Prostate gland (tissue), 2 donors: ENCODE measurements around the gene KCNQ1. TPM values are rescaled to one million over a fixed set of nuclear protein-coding genes. Genes with fewer than 3 reads are reported as not detected.

Source experiments
- DNase-seq: peaks from one replicate; pipeline ENCODE4 v3.0.0-alpha.2; 2019; ENCODE audit warnings: low spot score
- H3K27ac ChIP-seq, 2 donors: fragments of 200-600 bp; sonication (generic); 2 replicates each; pipeline ENCODE4 v1.5.1; 2017 to 2019
- H3K27me3 ChIP-seq: fragments of 200-600 bp; sonication (generic); replicated peaks from 2 replicates; pipeline ENCODE4 v1.5.1; 2019; ENCODE audit not compliant: insufficient read depth
- H3K36me3 ChIP-seq, 2 donors: fragments of 200-600 bp; sonication (generic); 1 replicate in 1 of 2; 2 replicates in 1 of 2; pipeline versions ENCODE4 v1.5.1 to v1.8.1; 2017 to 2019
- H3K4me1 ChIP-seq: fragments of 200-600 bp; sonication (generic); replicated peaks from 2 replicates; pipeline ENCODE4 v1.5.1; 2019
- H3K4me3 ChIP-seq, 2 donors: fragments of 200-600 bp; sonication (generic); 2 replicates each; pipeline ENCODE4 v1.5.1; 2017 to 2019
- H3K9me3 ChIP-seq: fragments of 200-600 bp; sonication (generic); 2 replicates; pipeline ENCODE4 v1.5.1; 2017
- CTCF ChIP-seq, 4 experiments: fragments of 200-600 bp in 2 of 4; fragments of 450-650 bp in 2 of 4; sonication (generic) in 2 of 4; IDR thresholded peaks; 1 replicate in 3 of 4; 2 replicates in 1 of 4; pipeline ENCODE4 v1.5.1; 2016 to 2019; ENCODE audit warnings: antibody characterized with exemption in 4 of 4, mild to moderate bottlenecking in 2 of 4, moderate library complexity in 2 of 4
- POLR2A ChIP-seq: fragments of 450-650 bp; IDR thresholded peaks from one replicate; pipeline ENCODE4 v1.6.1; 2016; ENCODE audit warnings: antibody characterized with exemption, mild to moderate bottlenecking
- POLR2AphosphoS5 ChIP-seq: sonication (generic); formaldehyde crosslinking; IDR thresholded peaks from one replicate; pipeline ENCODE4 v1.6.1; 2017; ENCODE audit warnings: antibody characterized with exemption
- WGBS: methylation state at CpG from one replicate; pipeline ENCODE4 v1.1.5; 2018; 5-methylcytosine and 5-hydroxymethylcytosine counted together
- intact Hi-C: fragments of 100-400 bp; cut with DNase I; formaldehyde crosslinking; loops from one replicate; pipeline ENCODE4 v1.14.2; 2022
- total RNA-seq, 2 donors: library from RNA; depleted of rRNA; stranded (reverse); fragments of >200 nt; gene quantifications; one replicate each; pipeline ENCODE4 v1.1.0, GENCODE V29; 2016

KCNQ1 gene
- total RNA-seq, 2 donors from 2014 or later, result 10.0 to 33.8 TPM

GRCh38 chr11:2782769-2783168 is 338.0 kb downstream of the KCNQ1 start:
- intact Hi-C loops, result no loop called here
- H3K4me3 ChIP-seq, result no peak overlapping the region
- WGBS, result 86% methylated on average over 2 of the region's 2 CpGs
- no peak for DNase-seq
- no peaks in the 10 kb centered on the region for H3K36me3 ChIP-seq
- no peaks in the 10 kb centered on the region for H3K9me3 ChIP-seq
- TF ChIP-seq POLR2A (no peak), CTCF (IDR thresholded peaks at IDR 0.05) (no peak), POLR2AphosphoS5 (no peak)
- no peaks in the 10 kb centered on the region for H3K27me3 ChIP-seq
- H3K27ac ChIP-seq, result no peak overlapping the region
- peaks cover 16% of the 10 kb centered on the region for H3K4me1 ChIP-seq

GRCh38 chr11:2783536-2784082 is 338.8 kb downstream of the KCNQ1 start:
- Histone ChIP-seq H3K36me3 (no peaks in the 10 kb centered on the region), H3K9me3 (no peaks in the 10 kb centered on the region), H3K4me3 (no peak overlapping the region), H3K4me1 (peaks cover 11% of the 10 kb centered on the region), H3K27ac (no peak overlapping the region), H3K27me3 (no peaks in the 10 kb centered on the region)
- TF ChIP-seq CTCF (IDR thresholded peaks at IDR 0.05), result no peak
- no peak for TF ChIP-seq POLR2A
- no peak for TF ChIP-seq POLR2AphosphoS5
- intact Hi-C loops, result no loop called here
- DNase-seq, result no peak

GRCh38 chr11:2787816-2788167 is 343.0 kb downstream of the KCNQ1 start:
- Histone ChIP-seq H3K27me3 (no peaks in the 10 kb centered on the region), H3K27ac (no peak overlapping the region), H3K9me3 (no peaks in the 10 kb centered on the region), H3K36me3 (no peaks in the 10 kb centered on the region), H3K4me3 (no peak overlapping the region), H3K4me1 (no peaks in the 10 kb centered on the region)
- 87% methylated on average over 10 of the region's 10 CpGs for WGBS
- no peak for DNase-seq
- intact Hi-C loops, result no loop called here
- TF ChIP-seq POLR2AphosphoS5 (no peak), CTCF (IDR thresholded peaks at IDR 0.05) (no peak), POLR2A (no peak)

- peak; percentile 3 for DNase-seq
- intact Hi-C loops, result no loop called here
- TF ChIP-seq POLR2AphosphoS5, result no peak
- no peak for TF ChIP-seq POLR2A
- TF ChIP-seq CTCF (IDR thresholded peaks at IDR 0.05), result no peak
- Histone ChIP-seq H3K9me3 (no peaks in the 10 kb centered on the region), H3K27ac (no peak overlapping the region), H3K27me3 (no peaks in the 10 kb centered on the region), H3K4me3 (no peak overlapping the region), H3K4me1 (no peaks in the 10 kb centered on the region), H3K36me3 (no peaks in the 10 kb centered on the region)
- WGBS, result 62% methylated on average over 22 of the region's 22 CpGs
Observed at GRCh38 chr11:2788168-2789071, 343.6 kb downstream of the KCNQ1 start.

- H3K9me3 ChIP-seq, result no peaks in the 10 kb centered on the region
- no peaks in the 10 kb centered on the region for H3K4me1 ChIP-seq
- DNase-seq, result peak; percentile 3
- no peak overlapping the region for H3K4me3 ChIP-seq
- intact Hi-C loops, result no loop called here
- no peaks in the 10 kb centered on the region for H3K36me3 ChIP-seq
- WGBS, result 91% methylated on average over 18 of the region's 18 CpGs
- no peak overlapping the region for H3K27ac ChIP-seq
- H3K27me3 ChIP-seq, result no peaks in the 10 kb centered on the region
- TF ChIP-seq POLR2AphosphoS5 (no peak), POLR2A (no peak), CTCF (IDR thresholded peaks at IDR 0.05) (no peak)
Observed at GRCh38 chr11:2789331-2789730, 344.5 kb downstream of the KCNQ1 start.
